Parathyroid adenoma (tissue), 2 donors: Measurements from ENCODE around the gene TNNC2.

Experiments used
- H2AFZ ChIP-seq: fragments of 300-600 bp; sonication (generic); one replicate; pipeline ENCODE4 v1.7.0; 2017; ENCODE audit warnings: antibody characterized with exemption, mild to moderate bottlenecking
- H3K27ac ChIP-seq: fragments of 300-600 bp; sonication (generic); one replicate; pipeline ENCODE4 v1.7.0; 2017
- H3K27me3 ChIP-seq: fragments of 300-600 bp; sonication (generic); one replicate; pipeline ENCODE4 v1.7.0; 2017; ENCODE audit warnings: low read length; ENCODE audit not compliant: control insufficient read depth, insufficient read depth
- H3K36me3 ChIP-seq: fragments of 300-600 bp; sonication (generic); one replicate; pipeline ENCODE4 v1.7.0; 2017; ENCODE audit warnings: low read length; ENCODE audit not compliant: control insufficient read depth, insufficient read depth
- H3K4me1 ChIP-seq: fragments of 300-600 bp; sonication (generic); one replicate; pipeline ENCODE4 v1.7.0; 2017; ENCODE audit warnings: control low read depth
- H3K4me2 ChIP-seq: fragments of 300-600 bp; sonication (generic); one replicate; pipeline ENCODE4 v1.7.0; 2017; ENCODE audit warnings: low read length
- H3K4me3 ChIP-seq: fragments of 300-600 bp; sonication (generic); one replicate; pipeline ENCODE4 v1.7.0; 2017; ENCODE audit warnings: low read depth, low read length
- H3K79me2 ChIP-seq: fragments of 300-600 bp; sonication (generic); one replicate; pipeline ENCODE4 v1.7.0; 2017; ENCODE audit warnings: control low read depth
- H3K9ac ChIP-seq: fragments of 300-600 bp; sonication (generic); one replicate; pipeline ENCODE4 v1.7.0; 2017; ENCODE audit warnings: mild to moderate bottlenecking
- H3K9me3 ChIP-seq: fragments of 300-600 bp; sonication (generic); one replicate; pipeline ENCODE4 v1.7.0; 2017; ENCODE audit warnings: low read length; ENCODE audit not compliant: control insufficient read depth
- CTCF ChIP-seq: fragments of 300-600 bp; sonication (generic); IDR thresholded peaks from one replicate; pipeline ENCODE4 v1.7.0; 2017; ENCODE audit warnings: antibody characterized with exemption, mild to moderate bottlenecking
- donor health status: primary hyperparathyroidism.

Gene TNNC2

DNA sequence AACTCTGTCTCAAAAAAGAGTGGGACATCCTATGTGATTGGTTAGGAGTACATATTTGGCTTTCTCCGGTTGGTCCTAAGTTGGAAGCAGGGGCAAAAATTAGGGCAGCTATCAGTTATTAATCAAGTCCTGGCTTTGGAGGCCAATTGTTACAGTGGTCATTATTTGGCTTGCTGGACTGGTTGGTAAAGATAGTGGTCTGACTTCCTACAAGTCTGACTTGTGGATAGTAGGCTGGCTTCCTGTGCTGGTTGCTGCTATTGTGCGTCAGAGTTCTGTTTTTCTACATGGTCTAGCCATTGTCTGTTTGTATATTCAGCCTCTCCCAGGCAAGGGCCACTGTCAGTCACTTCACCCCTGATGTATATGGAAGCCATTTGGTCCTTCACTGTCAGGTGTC lies 23.1 kb upstream of the TNNC2 start:
- Histone ChIP-seq H3K27me3 (no peaks in the 10 kb centered on the region), H3K36me3 (no peaks in the 10 kb centered on the region), H3K9me3 (no peaks in the 10 kb centered on the region), H3K4me3 (no peak overlapping the region), H2AFZ (no peak overlapping the region), H3K4me1 (no peaks in the 10 kb centered on the region), H3K79me2 (peaks cover 21% of the 10 kb centered on the region), H3K27ac (no peak overlapping the region), H3K4me2 (no peak overlapping the region), H3K9ac (no peak overlapping the region)
- no peak for TF ChIP-seq CTCF

- no peak overlapping the region for H3K27ac ChIP-seq
- H3K9ac ChIP-seq, result no peak overlapping the region
- H3K79me2 ChIP-seq, result peaks cover 12% of the 10 kb centered on the region
- H3K36me3 ChIP-seq, result no peaks in the 10 kb centered on the region
- no peak for TF ChIP-seq CTCF
- H3K4me2 ChIP-seq, result no peak overlapping the region
- H3K4me1 ChIP-seq, result no peaks in the 10 kb centered on the region
- H3K27me3 ChIP-seq, result no peaks in the 10 kb centered on the region
- no peak overlapping the region for H2AFZ ChIP-seq
- no peaks in the 10 kb centered on the region for H3K9me3 ChIP-seq
- H3K4me3 ChIP-seq, result no peak overlapping the region
Measured at GRCh38 chr20:45848969-45849582, 22.0 kb upstream of the TNNC2 start.

DNA sequence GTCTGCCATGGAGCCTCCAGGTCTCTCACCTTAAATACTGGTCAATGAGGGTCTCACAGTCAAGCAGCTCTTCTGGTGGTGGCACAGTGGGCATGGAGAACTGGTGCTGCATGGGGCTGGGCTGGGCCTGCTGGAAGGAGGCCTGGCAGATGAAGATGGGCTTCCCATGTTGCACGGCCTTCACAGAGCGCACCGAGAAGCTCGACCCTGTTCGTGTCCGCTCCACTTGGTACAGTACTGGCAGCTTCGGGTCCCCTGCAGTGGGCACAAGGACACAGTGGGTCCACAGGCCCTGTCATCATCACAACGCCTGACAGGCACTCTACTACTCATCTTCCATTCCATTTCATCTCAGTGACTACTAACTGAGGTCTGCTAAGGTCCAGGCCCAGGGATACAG lies 21.3 kb upstream of the TNNC2 start:
- H3K27ac ChIP-seq, result no peak overlapping the region

GRCh38 chr20:45845452-45845851 lies 18.3 kb upstream of the TNNC2 start:
- H3K36me3 ChIP-seq, result no peaks in the 10 kb centered on the region
- H2AFZ ChIP-seq, result no peak overlapping the region
- H3K9ac ChIP-seq, result no peak overlapping the region
- no peak overlapping the region for H3K4me2 ChIP-seq
- H3K4me3 ChIP-seq, result no peak overlapping the region
- H3K9me3 ChIP-seq, result no peaks in the 10 kb centered on the region
- no peaks in the 10 kb centered on the region for H3K27me3 ChIP-seq
- TF ChIP-seq CTCF, result no peak
- H3K79me2 ChIP-seq, result peaks cover 12% of the 10 kb centered on the region
- no peaks in the 10 kb centered on the region for H3K4me1 ChIP-seq
- H3K27ac ChIP-seq, result no peak overlapping the region

More for the DNA sequence above, 21.3 kb upstream of the TNNC2 start:
- Histone ChIP-seq H3K36me3 (no peaks in the 10 kb centered on the region), H3K9me3 (no peaks in the 10 kb centered on the region), H3K4me3 (no peak overlapping the region), H3K4me1 (no peaks in the 10 kb centered on the region), H3K79me2 (peaks cover 12% of the 10 kb centered on the region), H2AFZ (no peak overlapping the region), H3K27me3 (no peaks in the 10 kb centered on the region), H3K9ac (no peak overlapping the region), H3K4me2 (no peak overlapping the region)
- no peak for TF ChIP-seq CTCF

GRCh38 chr20:45843506-45843905 lies 16.4 kb upstream of the TNNC2 start:
- no peak for TF ChIP-seq CTCF
- Histone ChIP-seq H3K27ac (no peak overlapping the region), H3K9me3 (no peaks in the 10 kb centered on the region)

More at GRCh38 chr20:45843506-45843905, 16.4 kb upstream of the TNNC2 start:
- Histone ChIP-seq H3K79me2 (peaks cover 3% of the 10 kb centered on the region), H3K27me3 (no peaks in the 10 kb centered on the region), H3K36me3 (no peaks in the 10 kb centered on the region), H3K4me3 (no peak overlapping the region), H3K9ac (no peak overlapping the region), H3K4me1 (no peaks in the 10 kb centered on the region), H3K4me2 (no peak overlapping the region), H2AFZ (no peak overlapping the region)
